ENCODE data around the gene EME2.
"Not testable (repeated sequence)": the region's sequence is repeated elsewhere in the genome, so short reads cannot be mapped to it uniquely, and the experiment has no call there.

The EME2 gene

DNA sequence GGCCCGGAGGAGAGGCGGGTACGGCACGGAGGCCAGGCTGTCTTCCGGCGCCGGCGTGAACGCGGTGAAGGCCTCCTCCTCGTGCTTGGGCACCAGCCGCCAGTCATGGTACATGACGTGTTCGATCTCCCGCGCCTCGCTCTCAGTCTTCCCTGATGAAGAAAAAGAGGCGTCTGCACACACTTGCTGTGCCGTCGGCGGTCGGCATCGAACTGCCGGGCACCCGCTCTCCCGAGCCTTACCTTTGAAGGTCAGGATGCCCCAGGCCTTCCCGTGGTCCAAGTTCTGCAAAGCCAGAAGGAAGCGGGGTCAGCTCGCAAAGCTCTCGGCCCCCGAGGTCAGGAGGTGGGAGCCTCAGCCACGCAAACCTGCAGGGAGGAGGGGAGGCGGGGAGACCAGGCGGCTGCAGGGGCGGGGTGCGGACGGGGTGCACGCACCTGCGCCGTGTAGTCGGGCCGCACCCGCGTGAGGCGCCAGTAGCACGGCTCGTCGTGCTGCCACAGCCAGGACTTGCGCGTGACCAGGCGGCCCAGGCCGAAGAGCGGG is at the start of gene EME2:
Gene EME2 (plus strand): TSS at position 449 of the 546 bp plus-strand sequence. CDS start 418 bp downstream, outside the sequence.
- no peak for DNase-seq (ENCODE audit: low read depth)

- DNase-seq (ENCODE audit: low read depth) = no peak
These were observed 49.0 kb upstream of the EME2 start for GRCh38 chr16:1723450-1724147.

DNA sequence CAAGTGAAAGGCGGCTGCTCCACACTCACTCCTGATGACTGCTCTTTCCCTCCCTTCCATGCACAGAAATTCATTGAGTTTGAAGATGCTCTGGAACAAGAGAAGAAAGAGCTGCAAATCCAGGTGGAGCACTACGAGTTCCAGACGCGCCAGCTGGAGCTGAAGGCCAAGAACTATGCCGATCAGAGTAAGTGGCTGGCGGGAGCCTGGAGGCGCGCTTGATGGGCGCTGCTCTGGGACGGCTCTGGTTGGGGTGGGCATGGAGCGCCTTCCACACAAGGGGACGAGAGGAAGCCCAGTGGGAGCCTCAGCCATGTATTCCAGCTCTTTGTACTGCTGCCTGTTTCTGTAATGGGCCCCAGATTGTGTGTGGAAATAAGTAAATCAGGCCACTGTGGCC is 48.1 kb upstream of the EME2 start:
- DNase-seq (ENCODE audit: low read depth) = no peak

DNA sequence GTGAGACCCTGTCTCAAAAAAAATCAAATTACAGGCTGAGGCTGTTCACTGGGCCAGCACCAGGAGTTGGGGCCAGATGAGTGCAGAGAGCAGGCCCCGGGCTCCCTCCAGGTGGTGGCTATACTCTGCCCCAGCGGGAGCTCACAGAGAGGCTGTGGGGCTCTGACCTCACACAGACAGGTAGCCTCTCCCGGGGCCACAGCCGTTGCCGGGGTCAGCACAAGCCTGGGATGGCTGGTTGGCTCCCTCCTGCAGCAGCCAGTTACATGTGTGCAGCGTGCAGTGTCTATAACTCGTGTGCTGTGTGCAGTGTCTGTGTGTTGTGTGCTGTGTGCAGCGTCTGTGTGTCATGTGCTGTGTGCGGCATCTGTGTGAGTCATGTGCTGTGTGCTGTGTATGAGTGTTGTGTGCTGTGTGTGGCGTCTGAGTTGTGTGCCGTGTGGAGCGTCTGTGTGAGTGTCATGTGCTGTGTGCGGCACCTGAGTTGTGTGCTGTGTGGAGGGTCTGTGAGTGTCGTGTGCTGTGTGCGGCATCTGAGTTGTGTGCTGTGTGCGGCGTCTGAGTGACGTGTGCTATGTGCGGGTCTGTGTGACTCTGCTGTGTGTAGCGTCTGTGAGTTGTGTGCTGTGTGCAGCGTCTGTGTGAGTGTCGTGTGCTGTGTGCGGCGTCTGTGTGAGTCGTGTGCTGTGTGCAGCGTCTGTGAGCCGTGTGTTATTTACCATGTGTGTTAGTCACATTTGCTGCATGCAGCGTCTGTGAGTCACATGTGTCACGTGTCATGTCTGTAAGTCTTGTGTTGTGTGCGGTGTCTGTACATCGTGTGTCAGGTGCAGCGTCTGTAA is 45.7 kb upstream of the EME2 start:
- no peak for DNase-seq (ENCODE audit: low read depth)

- DNase-seq (ENCODE audit: low read depth) = no peak
These were observed 44.7 kb upstream of the EME2 start for GRCh38 chr16:1727651-1728624.

DNA sequence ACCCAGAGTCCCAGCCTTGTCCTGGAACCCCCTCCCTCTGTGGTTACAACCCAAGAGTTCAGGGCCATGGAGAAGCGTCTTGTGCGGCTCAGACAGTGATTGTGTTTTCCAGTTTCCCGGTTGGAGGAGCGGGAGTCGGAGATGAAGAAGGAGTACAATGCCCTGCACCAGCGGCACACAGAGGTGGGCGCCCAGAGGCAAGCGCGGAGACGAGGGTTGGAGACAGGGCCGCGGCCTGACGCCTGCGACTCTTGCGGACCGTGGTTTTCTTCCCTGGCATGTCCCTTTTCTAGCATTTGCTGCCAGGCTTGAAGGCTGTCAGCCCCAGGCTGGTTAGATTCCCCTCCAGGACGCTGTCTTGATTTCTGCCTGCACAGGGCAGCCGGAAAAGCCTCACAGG is 43.6 kb upstream of the EME2 start:
- no peak for DNase-seq (ENCODE audit: low read depth)

DNA sequence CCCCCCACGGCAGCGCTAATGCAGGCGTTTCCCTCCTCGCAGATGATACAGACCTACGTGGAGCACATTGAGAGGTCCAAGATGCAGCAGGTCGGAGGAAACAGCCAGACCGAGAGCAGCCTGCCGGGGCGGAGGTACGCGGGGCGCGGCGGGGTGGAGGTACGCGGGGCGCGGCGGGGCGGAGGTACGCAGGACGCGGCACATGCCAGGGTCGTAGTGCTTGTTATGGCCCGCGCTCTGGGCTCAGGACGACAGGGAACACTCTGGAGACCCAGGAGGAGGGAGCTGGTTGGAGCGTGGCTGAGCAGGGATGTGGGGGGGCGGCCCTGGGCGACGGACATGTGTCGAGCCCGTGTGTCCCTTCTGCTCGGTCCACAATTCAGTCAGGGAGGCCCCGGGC is 43.2 kb upstream of the EME2 start:
- no peak for DNase-seq (ENCODE audit: low read depth)

DNA sequence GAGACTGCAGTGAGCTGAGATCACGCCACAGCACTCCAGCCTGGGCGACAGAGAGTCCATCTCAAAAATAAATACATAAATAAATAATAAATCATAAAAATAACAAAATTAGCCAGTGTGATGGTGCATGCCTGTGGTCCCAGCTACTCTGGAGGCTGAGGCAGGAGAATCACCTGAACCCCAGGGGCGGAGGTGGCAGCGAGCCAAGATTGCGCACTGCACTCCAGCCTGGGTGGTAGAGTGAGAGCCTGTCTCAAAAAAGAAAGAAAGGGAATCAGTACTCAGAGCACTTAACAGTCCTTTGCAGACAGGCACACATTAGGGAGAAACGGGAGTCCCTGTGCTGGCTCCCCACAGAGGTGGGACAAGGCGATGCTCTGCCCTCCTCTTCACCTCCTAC is 41.5 kb upstream of the EME2 start:
- DNase-seq (ENCODE audit: low read depth) = no peak

DNA sequence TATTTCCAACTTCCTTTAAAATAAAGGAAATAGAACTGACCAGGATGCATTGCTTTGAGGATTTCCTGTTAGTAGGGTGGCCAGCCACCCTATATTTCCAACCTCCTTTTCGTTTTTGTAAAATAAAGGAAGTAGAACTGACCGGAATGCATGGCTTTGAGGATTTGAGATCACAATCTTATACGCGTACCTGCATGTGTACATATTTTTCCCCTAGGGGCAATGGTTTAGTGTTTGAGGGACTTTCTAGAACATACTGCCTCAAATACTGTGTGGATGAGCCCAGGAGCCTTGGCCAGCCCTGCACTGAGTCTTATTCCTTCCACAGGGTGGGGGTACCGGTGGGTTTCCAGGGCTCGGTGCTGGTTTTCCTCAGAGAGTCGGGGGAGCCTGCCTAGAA is 41.0 kb upstream of the EME2 start:
- no peak for DNase-seq (ENCODE audit: low read depth)

DNA sequence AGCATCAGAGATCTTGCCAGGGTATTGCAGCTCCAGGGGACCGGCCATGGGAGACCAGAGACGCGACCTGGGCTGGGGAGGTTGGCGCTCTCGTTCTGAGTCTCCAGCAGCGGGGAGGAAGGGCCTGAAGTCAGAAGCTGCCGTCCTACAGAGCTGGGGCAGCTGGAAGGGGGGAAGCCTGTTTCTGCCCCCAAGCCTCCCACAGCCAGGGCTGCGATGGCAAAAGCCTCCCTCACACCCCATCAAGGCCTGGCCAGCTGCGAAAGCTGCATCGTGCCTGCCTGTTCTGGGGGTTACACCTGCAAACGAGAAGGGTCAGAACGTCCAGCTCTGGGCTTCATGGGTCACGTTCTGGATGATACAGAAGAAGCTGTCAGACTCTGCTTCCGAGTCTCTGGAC is 40.5 kb upstream of the EME2 start:
- DNase-seq (ENCODE audit: low read depth) = no peak

DNA sequence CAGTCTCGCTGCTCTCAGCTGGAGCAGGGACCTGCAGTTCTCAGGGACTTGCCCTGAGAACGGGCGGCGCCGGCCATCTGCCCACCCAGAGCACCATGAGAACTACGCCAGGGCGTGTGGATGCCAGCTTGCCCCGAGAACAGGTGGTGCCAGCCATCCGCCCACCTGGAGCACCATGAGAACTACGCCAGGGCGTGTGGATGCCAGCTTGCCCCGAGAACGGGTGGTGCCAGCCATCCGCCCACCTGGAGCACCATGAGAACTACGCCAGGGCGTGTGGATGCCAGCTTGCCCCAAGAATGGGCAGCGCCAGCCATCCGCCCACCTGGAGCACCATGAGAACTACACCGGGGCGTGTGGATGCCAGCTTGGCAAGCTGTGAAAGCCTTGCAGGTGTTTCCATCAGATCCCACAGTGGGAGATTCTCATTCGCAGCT is 40.0 kb upstream of the EME2 start:
- DNase-seq (ENCODE audit: low read depth) = not testable (repeated sequence)

GRCh38 chr16:1734123-1734522 is 38.5 kb upstream of the EME2 start:
- no peak for DNase-seq (ENCODE audit: low read depth)

- DNase-seq (ENCODE audit: low read depth) = no peak
These were observed 37.8 kb upstream of the EME2 start for GRCh38 chr16:1734816-1735215.

GRCh38 chr16:1740234-1740633 is 32.4 kb upstream of the EME2 start:
- no peak for DNase-seq (ENCODE audit: low read depth)

DNA sequence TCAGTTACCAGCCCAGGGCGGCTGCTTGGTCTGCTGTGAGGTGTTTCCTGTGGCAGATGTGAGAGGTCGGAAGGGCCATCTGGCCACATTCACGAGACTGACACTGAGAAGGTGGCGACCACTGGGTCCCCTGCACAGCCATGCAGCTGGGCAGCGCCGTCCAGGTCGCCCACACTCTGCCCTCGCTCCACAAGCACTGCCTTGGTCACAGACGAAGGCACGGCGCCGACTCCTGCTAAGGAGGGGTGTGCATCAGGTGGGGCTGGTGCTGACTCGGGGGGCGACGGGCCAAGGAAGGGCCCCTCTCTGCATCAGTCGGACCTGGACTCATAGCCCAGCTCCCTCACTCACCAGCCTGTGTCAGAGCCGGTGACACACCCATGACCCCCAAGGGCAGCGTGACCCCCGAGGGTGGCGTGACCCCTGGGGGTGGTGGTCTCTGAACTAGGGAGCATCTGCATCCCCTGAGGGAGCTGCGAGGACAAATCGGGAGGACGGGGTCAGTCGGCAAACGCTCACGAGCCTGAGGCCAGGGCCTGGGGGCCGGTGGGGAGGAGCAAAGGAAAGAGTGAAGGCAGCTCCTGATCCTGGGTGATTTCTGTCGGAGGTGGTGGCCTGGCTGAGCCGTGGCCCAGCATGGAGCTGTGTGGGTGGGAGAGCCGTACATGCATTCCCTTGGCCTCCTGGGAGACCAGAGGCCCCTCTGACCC is 31.7 kb upstream of the EME2 start:
- no peak for DNase-seq (ENCODE audit: low read depth)

- no peak for DNase-seq (ENCODE audit: low read depth)
These were observed 31.0 kb upstream of the EME2 start for GRCh38 chr16:1741553-1742165.

DNA sequence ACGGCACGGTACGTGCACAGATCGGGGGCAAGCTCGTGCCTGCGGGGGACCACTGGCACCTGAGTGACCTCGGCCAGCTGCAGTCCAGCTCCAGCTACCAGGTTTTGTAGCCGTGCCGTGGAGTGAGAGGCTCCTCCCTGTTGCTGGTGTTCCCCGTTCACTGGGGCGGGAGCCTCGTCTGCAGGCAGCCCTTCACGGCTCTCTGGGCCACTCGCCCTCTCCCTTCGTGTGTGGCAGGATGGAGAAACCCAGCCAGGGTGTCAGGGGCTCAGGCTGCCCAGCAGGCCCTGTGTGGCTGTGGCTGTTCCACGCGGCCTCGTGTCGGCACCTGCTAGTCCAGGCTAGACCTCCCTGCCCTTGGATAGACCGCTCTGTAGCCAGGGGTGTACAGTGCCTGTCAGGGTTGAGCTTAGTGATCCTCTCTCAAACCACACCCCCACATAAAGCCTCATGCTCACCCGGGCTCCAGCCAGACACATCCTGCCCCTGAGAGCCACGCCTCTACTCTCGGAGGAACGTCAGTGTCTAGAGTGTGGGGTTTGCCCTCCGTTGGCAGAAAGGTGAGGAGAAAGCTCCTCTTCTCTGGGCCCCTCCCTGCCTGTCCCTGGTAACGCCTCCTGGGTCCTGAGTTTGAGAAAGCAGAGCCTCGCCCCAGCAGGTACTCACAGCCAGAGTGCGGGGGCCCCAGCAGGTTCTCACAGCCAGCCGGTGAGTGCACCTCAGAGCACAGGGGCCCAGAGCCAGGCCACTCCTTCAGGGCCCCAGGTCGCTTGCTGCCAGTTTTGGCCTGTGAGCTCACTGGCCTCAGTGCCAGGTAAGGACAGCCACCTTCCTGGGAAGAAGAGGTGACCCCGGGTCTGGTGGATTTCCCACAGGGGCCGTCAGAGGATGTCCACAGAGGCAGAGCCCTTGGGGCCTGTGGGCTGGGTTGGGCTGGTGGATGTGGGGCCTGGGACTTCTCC is 29.0 kb upstream of the EME2 start:
- DNase-seq (ENCODE audit: low read depth) = no peak

DNA sequence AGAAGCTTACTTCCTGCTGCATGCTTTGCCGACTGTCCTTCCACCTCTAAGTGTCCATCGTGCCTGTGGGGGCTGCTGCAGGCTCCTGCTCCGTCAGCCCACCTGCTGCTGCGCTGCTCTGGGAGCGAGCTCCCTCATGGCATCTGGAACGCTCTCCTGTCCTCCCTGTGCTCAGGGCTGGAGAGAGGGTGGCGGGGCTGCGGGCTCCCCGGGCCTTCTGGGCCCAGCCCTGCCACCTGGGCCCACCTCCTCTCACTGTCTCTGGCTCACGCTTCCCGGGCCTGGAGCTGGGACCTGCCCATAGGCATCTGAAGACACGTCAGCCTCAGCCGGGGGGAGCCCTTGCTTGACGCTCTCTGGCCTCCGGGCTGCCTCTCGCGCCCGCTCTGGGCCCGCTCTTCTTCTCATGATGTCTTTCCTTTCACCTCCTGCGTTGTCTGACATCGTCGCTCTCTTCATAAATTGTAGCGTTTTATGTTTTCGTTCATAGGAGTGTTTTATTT is 28.2 kb upstream of the EME2 start:
- DNase-seq (ENCODE audit: low read depth) = no peak

DNA sequence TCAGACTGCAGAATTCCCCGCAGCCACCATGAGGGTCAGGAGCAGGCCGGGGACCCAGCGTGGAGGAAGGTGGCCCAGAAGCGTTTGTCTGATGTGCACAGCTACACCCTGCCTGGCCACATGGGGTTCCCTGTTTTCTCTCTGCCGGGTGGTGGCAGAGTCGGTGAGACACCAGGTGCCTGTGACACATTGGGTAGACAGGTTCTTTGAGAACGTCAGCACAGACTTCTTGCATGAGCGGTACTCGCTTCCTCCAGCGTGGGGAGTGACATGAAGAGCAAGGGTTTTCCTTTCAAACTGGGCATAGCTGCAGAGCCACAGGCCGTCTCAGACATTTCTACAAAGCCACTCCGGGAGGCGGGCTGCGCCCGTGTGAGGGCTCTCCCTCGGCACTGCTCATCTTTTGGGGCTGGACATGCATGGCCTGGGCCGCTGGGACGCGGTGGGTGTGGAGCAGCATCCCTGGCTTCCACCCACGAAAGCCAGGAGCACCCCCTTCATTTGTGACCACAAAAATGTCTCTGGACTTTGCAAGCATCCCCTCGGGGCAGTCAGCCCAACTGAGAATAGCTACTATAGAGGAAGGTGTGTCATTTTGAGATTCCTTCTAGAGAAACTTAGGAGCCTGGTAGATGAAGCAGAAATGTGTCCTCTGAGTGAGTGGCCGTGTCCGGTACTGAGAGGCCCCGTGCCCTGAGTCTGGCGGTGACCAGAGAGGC is 27.3 kb upstream of the EME2 start:
- peak; percentile 38 for DNase-seq (ENCODE audit: low read depth)

Measured in fibroblast of gingiva (primary cell).